IPS DF 4.7 (cell line): ENCODE results near the gene HPCAL4.

Experiments
- DNase-seq: peaks from one replicate; pipeline ENCODE4 v3.0.0-alpha.2; 2013; ENCODE audit warnings: low spot score; ENCODE audit errors: extremely low read depth

HPCAL4 gene

GRCh38 chr1:39650431-39650830 lies 40.8 kb downstream of the HPCAL4 start:
- no peak for DNase-seq

GRCh38 chr1:39649636-39650185 lies 41.5 kb downstream of the HPCAL4 start:
- DNase-seq, result no peak

GRCh38 chr1:39648496-39648895 lies 42.7 kb downstream of the HPCAL4 start:
- no peak for DNase-seq

GRCh38 chr1:39647247-39647646 lies 44.0 kb downstream of the HPCAL4 start:
- DNase-seq, result no peak

GRCh38 chr1:39646232-39647081 lies 44.8 kb downstream of the HPCAL4 start:
- no peak for DNase-seq

GRCh38 chr1:39645411-39646043 lies 45.7 kb downstream of the HPCAL4 start:
- DNase-seq, result no peak

GRCh38 chr1:39643705-39644104 lies 47.5 kb downstream of the HPCAL4 start:
- no peak for DNase-seq

GRCh38 chr1:39642796-39643195 lies 48.4 kb downstream of the HPCAL4 start:
- no peak for DNase-seq

GRCh38 chr1:39640861-39641260 lies 50.4 kb downstream of the HPCAL4 start:
- DNase-seq, result no peak

- DNase-seq, result no peak
These were observed 51.7 kb downstream of the HPCAL4 start, which contains the start of gene HEYL for GRCh38 chr1:39639305-39640130. HEYL (minus strand) TSS chr1:39639643; CDS start chr1:39639625, 18 bp downstream.

- DNase-seq, result no peak
These were observed 52.3 kb downstream of the HPCAL4 start for GRCh38 chr1:39638965-39639304.

GRCh38 chr1:39637361-39637760 lies 53.9 kb downstream of the HPCAL4 start:
- no peak for DNase-seq

GRCh38 chr1:39635871-39636210 lies 55.4 kb downstream of the HPCAL4 start:
- no peak for DNase-seq

- no peak for DNase-seq
These were observed 55.9 kb downstream of the HPCAL4 start for GRCh38 chr1:39635205-39635870.

GRCh38 chr1:39633422-39633821 lies 57.8 kb downstream of the HPCAL4 start:
- no peak for DNase-seq

- no peak for DNase-seq
These were observed 58.4 kb downstream of the HPCAL4 start for GRCh38 chr1:39632682-39633417.

GRCh38 chr1:39632323-39632681 lies 58.9 kb downstream of the HPCAL4 start:
- DNase-seq, result no peak

GRCh38 chr1:39631361-39632322 lies 59.6 kb downstream of the HPCAL4 start:
- DNase-seq, result no peak

- no peak for DNase-seq
These were observed 62.4 kb downstream of the HPCAL4 start for GRCh38 chr1:39628807-39629350.
